HEK293T (cell line): ENCODE measurements around the gene ARHGEF25.
"Not testable (repeated sequence)": the region's sequence is repeated elsewhere in the genome, so short reads cannot be mapped to it uniquely, and the experiment has no call there.

ENCODE experiments used
- CTCF ChIA-PET: fragments of 350-600 bp; formaldehyde crosslinking; extraction: SDS; loops from one replicate; lab custom pipeline; 2021; ENCODE audit warnings: antibody characterized with exemption, inconsistent platforms; lab: Yijun Ruan, JAX
- POLR2A ChIA-PET: fragments of 350-600 bp; formaldehyde crosslinking; extraction: SDS; loops from one replicate; lab custom pipeline; 2020; ENCODE audit warnings: antibody characterized with exemption, inconsistent platforms; lab: Yijun Ruan, JAX
- DNase-seq: peaks from one replicate; pipeline ENCODE4 v3.0.0; 2012; ENCODE audit warnings: mixed read lengths; ENCODE audit errors: extremely low spot score
- ARNT ChIP-seq: fragments of 450-650 bp; IDR thresholded peaks from 2 replicates; pipeline ENCODE4 v1.6.1; 2017; ENCODE audit warnings: mild to moderate bottlenecking
- BHLHE40 ChIP-seq: fragments of 450-650 bp; IDR thresholded peaks from 2 replicates; pipeline ENCODE4 v1.6.1; 2016; ENCODE audit warnings: mild to moderate bottlenecking, moderate library complexity, borderline replicate concordance
- CTBP1 ChIP-seq: fragments of 450-650 bp; IDR thresholded peaks from 2 replicates; pipeline ENCODE4 v1.6.1; 2016; ENCODE audit warnings: borderline replicate concordance
- ELF4 ChIP-seq: fragments of 450-650 bp; IDR thresholded peaks from 2 replicates; pipeline ENCODE4 v1.6.1; 2017; ENCODE audit warnings: antibody characterized with exemption
- FOXA1 ChIP-seq: fragments of 450-650 bp; IDR thresholded peaks from 2 replicates; pipeline ENCODE4 v1.6.1; 2016; ENCODE audit warnings: mild to moderate bottlenecking
- FOXK2 ChIP-seq: fragments of 450-650 bp; IDR thresholded peaks from 2 replicates; pipeline ENCODE4 v1.6.1; 2016; ENCODE audit warnings: mild to moderate bottlenecking
- FOXM1 ChIP-seq: fragments of 450-650 bp; IDR thresholded peaks from 2 replicates; pipeline ENCODE4 v1.6.1; 2017; ENCODE audit warnings: mild to moderate bottlenecking, borderline replicate concordance
- HDGF ChIP-seq: fragments of 450-650 bp; IDR thresholded peaks from 2 replicates; pipeline ENCODE4 v1.6.1; 2017; ENCODE audit warnings: antibody characterized with exemption, borderline replicate concordance
- L3MBTL2 ChIP-seq: fragments of 450-650 bp; conservative IDR thresholded peaks from 2 replicates; pipeline ENCODE4 v1.6.1; 2016; ENCODE audit warnings: mild to moderate bottlenecking
- LEF1 ChIP-seq: fragments of 450-650 bp; IDR thresholded peaks from 2 replicates; pipeline ENCODE4 v1.6.1; 2017; ENCODE audit warnings: mild to moderate bottlenecking, borderline replicate concordance
- NFRKB ChIP-seq: fragments of 450-650 bp; IDR thresholded peaks from 2 replicates; pipeline ENCODE4 v1.6.1; 2016; ENCODE audit warnings: mild to moderate bottlenecking, moderate library complexity
- SP1 ChIP-seq: fragments of 450-650 bp; IDR thresholded peaks from 2 replicates; pipeline ENCODE4 v1.6.1; 2017
- SUZ12 ChIP-seq: fragments of 450-650 bp; IDR thresholded peaks from 2 replicates; pipeline ENCODE4 v1.6.1; 2016; ENCODE audit warnings: mild to moderate bottlenecking
- TARDBP ChIP-seq: fragments of 450-650 bp; IDR thresholded peaks from 2 replicates; pipeline ENCODE4 v1.6.1; 2016
- ZNF384 ChIP-seq: fragments of 450-650 bp; IDR thresholded peaks from 2 replicates; pipeline ENCODE4 v1.6.1; 2016
- TF ChIP-seq, protein P1 (sequence below): fragments of 450-650 bp; IDR thresholded peaks from 2 replicates; pipeline ENCODE4 v1.6.1; 2016

The ARHGEF25 gene

DNA sequence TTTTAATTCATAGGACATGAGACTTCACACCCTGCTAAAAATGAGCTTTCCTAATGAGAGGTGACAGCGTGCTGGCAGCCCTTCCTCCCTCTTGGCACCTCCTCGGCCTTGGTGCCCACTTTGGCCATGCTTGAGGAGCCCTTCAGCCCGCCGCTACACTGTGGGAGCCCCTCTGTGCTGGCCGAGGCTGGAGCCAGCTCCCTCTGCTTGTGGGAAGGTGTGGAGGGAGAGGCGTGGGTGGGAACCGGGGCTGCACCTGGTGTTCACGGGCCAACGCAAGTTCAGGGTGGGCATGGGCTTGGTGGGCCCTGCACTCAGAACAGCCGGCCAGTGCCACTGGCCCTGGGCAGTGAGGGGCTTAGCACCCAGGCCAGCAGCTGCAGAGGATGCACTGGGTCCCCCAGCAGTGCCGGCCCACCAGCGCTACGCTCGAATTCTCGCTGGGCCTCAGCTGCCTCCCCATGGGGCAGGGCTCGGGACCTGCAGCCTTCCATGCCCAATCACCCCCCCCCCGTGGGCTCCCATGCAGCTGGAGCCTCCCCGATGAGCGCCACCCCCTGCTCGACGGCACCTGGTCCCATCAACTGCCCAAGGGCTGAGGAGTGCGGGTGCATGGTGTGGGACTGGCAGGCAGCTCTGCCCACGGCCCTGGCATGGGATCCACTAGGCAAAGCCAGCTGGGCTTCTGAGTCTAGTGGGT is 44.5 kb downstream of the ARHGEF25 start:
- CTCF ChIA-PET = no interaction called here

DNA sequence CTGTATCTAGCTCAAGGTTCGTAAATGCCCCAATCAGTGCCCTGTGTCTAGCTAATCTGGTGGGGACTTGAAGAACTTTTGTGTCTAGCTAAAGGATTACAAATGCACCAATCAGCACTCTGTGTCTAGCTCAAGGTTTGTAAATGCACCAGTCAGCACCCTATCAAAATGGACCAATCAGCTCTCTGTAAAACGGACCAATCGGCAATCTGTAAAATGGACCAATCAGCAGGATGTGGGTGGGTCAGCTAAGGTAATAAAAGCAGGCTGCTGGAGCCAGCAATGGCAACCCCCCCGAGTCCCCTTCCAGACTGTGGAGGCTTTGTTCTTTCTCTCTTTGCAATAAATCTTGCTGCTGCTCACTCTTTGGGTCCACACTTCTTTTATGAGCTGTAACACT is 45.2 kb downstream of the ARHGEF25 start:
- POLR2A ChIA-PET, CTCF ChIA-PET, DNase-seq: not testable (repeated sequence)

More for the DNA sequence above, 44.5 kb downstream of the ARHGEF25 start:
- POLR2A ChIA-PET = no interaction called here
- DNase-seq = no peak
- no peak for TF ChIP-seq SP1
- TF ChIP-seq LEF1 = no peak
- no peak for TF ChIP-seq TARDBP
- no peak for TF ChIP-seq FOXA1
- TF ChIP-seq CTBP1 = no peak
- no peak for TF ChIP-seq HDGF
- no peak for TF ChIP-seq ARNT
- no peak for TF ChIP-seq ELF4
- no peak for TF ChIP-seq FOXK2

DNA sequence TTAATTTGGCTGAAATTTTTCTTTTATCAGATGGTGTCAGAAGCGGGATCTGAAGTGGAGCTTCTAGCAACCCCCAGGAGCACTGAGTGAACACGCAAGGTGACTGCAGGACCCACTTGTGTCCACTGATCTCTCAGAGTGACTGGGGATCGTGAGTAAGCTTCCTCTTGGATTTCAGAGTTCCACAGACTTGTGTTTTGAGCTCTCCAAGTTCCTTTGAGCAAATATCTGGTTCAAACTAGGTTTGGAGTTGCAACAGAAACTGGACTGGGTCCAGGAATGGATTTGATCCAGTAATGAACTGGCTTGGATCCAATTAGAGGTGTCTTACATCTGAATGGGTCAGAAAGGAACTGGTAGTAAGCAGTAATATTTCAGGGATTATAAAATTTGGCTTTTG is 46.5 kb downstream of the ARHGEF25 start:
- TF ChIP-seq NFRKB (no peak), ARNT (no peak), ZNF384 (no peak), HDGF (no peak), TARDBP (no peak), L3MBTL2 (no peak), CTBP1 (no peak)
- DNase-seq = no peak
- ChIA-PET CTCF (interaction anchor here (1.2 kb wide), 1 partner anchor 25 kb away, joined by 5 read pairs; the partner anchor contains the start of gene B4GALNT1), POLR2A (no interaction called here)

DNA sequence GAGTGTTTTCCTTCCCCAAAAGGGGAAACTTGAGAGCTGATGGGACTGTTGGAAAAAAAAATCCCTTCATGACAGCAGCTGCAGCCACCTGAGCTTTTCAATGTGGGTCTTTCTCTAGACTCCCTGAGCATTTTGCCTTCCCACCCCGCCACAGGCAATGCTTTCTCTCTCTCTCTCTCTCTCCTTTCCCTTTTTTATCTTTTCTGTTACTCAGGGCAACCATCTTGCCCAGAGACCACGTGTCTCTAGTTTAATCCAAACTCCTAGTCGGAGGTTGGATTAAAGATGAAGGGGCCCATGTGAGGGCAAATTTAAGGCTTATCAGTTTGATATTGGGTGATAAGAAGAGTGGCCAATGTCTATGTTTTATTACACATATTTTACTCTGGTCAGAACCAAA is 47.7 kb downstream of the ARHGEF25 start:
- POLR2A ChIA-PET = no interaction called here
- CTCF ChIA-PET = no interaction called here
- DNase-seq = no peak
- no peak for TF ChIP-seq ELF4
- no peak for TF ChIP-seq L3MBTL2
- TF ChIP-seq BHLHE40 = no peak
- TF ChIP-seq SUZ12 = no peak
- TF ChIP-seq FOXK2 = no peak
- no peak for TF ChIP-seq TARDBP
- no peak for TF ChIP-seq FOXA1
- no peak for TF ChIP-seq LEF1
- TF ChIP-seq ARNT = no peak

DNA sequence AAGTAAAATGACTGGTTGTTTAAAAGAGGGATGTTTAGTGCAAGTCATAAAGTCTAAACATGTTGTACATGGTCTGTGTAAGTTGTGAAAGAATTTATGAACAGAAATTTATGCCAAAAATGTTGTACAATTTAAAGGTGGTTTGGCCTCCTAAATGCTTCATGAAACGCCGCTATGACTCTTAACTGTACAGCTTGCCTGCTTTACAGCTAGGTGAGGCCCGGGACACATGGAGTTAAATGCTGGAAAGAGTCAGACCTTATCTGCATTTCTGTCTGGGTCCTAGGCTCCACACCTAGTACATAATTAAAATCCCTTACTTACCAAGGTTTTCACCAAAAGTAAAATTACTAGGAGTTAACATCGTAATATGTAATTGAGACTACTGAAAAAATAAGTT is 50.1 kb downstream of the ARHGEF25 start:
- TF ChIP-seq FOXA1 (no peak), TARDBP (no peak), SP1 (no peak), BHLHE40 (no peak), ELF4 (no peak), HDGF (no peak), LEF1 (no peak), CTBP1 (no peak), SUZ12 (no peak), FOXM1 (no peak)
- TF ChIP-seq, protein P1, sequence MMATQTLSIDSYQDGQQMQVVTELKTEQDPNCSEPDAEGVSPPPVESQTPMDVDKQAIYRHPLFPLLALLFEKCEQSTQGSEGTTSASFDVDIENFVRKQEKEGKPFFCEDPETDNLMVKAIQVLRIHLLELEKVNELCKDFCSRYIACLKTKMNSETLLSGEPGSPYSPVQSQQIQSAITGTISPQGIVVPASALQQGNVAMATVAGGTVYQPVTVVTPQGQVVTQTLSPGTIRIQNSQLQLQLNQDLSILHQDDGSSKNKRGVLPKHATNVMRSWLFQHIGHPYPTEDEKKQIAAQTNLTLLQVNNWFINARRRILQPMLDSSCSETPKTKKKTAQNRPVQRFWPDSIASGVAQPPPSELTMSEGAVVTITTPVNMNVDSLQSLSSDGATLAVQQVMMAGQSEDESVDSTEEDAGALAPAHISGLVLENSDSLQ = no peak
- DNase-seq = no peak
- ChIA-PET POLR2A (no interaction called here), CTCF (interaction anchor here (1.0 kb wide), 1 partner anchor 29 kb away, joined by 3 read pairs; the partner anchor contains the start of gene B4GALNT1)

DNA sequence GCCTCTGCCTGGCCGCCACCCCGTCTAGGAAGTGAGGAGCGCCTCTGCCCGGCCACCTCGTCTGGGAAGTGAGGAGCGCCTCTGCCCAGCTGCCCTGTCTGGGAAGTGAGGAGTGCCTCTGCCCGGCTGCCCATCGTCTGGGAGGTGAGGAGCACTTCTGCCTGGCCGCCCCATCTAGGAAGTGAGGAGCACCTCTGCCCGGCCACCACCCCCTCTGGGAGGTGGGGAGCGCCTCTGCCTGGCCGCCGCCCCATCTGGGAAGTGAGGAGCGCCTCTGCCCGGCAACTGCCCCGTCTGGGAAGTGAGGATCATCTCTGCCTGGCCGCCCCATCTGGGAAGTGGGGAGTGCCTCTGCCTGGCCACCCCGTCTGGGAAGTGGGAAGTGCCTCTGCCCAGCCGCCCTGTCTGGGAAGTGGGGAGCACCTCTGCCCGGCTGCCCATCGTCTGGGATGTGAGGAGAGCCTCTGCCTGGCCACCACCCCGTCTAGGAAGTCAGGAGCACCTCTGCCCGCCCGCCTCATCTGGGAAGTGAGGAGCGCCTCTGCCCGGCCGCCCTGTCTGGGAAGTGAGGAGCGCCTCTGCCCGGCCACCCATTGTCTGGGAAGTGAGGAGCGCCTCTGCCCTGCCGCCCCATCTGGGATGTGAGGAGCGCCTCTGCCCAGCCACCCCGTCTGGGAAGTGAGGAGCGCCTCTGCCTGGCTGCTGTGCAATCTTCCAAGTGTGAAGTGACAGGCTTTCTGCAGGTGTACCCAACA is 54.0 kb downstream of the ARHGEF25 start:
- DNase-seq, POLR2A ChIA-PET, CTCF ChIA-PET: not testable (repeated sequence)
